SK-N-SH (cell line): ENCODE results near the gene PCMT1.

Experiments
- RAD21 ChIP-seq: IDR thresholded peaks from 2 replicates; pipeline ENCODE4 v1.6.1; 2012; ENCODE audit warnings: mild to moderate bottlenecking, low read length
- TF ChIP-seq, protein P1 (sequence below): IDR thresholded peaks from 2 replicates; pipeline ENCODE4 v1.4.0; 2012; ENCODE audit warnings: low read depth, borderline replicate concordance

DNA sequence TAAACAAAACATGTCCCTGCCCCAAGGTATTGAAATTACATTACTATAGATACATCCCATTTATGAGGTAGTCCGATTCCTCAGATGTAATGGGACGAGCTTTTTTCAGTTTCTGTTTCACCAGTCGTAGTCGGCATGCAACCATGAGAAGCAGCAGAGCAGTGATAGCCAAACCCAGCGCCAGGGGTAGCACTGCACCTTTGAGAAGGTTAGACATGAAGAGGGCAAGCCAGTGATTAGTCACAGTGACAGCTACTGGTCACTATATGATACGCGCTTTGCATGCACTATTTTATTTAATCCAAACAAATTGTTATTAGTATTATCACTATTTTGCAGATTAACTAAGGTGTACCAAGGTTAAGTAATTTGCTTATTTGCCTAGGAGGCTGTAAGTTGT is 71.0 kb downstream of the PCMT1 start:
- TF ChIP-seq, protein P1, sequence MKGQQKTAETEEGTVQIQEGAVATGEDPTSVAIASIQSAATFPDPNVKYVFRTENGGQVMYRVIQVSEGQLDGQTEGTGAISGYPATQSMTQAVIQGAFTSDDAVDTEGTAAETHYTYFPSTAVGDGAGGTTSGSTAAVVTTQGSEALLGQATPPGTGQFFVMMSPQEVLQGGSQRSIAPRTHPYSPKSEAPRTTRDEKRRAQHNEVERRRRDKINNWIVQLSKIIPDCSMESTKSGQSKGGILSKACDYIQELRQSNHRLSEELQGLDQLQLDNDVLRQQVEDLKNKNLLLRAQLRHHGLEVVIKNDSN = no peak
- TF ChIP-seq RAD21 = no peak
